ENCODE data around the gene RBM26.

Gene RBM26

GRCh38 chr13:79271616-79272015 lies 134.4 kb downstream of the RBM26 start:
- no peak for FAIRE-seq

- FAIRE-seq, result no peak
Measured at GRCh38 chr13:79270859-79271258, 135.2 kb downstream of the RBM26 start.
